ENCODE results near the gene FAM136A. TPM values are rescaled to one million over a fixed set of nuclear protein-coding genes. Genes with fewer than 3 reads are reported as not detected.
"Not testable (repeated sequence)": the region's sequence is repeated elsewhere in the genome, so short reads cannot be mapped to it uniquely, and the experiment has no call there.

Gene FAM136A
- total and polyA plus RNA-seq, 2 of the 13 experiments (the other 11 are each of a cell fraction or from before 2014, with no cell fraction given): 77.8 to 126 TPM

DNA sequence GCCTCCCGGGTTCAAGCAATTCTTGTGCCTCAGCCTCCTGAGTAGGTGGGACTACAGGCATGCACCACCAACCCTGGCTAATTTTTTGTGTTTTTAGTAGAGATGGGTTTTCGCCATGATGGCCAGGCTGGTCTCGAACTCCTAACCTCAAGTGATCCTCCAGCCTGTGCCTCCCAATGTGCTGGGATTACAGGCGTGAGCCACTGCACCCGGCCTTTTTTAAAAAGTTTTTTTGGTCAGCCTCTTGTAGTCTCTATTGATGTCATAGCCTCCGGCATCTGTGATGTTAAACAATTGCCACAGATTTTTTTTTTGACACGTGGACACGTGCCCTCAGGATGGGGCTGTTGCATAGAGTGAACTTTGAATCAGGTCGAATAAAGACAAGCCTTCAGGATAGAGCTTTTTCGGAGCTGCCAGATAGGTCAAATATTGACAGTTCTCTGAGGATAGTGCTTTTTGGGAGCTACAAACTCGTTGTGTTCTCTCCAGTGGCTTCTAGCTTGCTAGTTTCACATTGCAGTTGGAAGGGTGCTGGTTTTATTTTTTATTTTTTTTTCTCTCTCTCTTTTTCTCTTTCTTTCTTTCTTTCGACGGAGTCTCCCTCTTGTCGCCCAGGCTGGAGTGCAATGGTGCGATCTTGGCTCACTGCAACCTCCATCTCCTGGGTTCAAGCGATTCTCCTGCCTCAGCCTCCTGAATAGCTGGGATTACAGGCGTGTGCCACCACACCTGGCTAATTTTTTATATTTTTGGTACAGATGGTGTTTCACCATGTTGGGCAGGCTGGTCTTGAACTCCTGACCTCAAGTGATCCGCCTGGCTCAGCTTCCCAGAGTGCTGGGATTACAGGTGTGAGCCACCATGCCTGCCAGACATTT is 32.2 kb downstream of the FAM136A start (continued):
- TF ChIP-seq ARID2 (CRISPR knock-in tag; IDR thresholded peaks at IDR 0.05; ENCODE audit: borderline replicate concordance): 0 out of 2 replicates have a peak, but pooled peaks have one; percentile 56
- TF ChIP-seq, protein P1, sequence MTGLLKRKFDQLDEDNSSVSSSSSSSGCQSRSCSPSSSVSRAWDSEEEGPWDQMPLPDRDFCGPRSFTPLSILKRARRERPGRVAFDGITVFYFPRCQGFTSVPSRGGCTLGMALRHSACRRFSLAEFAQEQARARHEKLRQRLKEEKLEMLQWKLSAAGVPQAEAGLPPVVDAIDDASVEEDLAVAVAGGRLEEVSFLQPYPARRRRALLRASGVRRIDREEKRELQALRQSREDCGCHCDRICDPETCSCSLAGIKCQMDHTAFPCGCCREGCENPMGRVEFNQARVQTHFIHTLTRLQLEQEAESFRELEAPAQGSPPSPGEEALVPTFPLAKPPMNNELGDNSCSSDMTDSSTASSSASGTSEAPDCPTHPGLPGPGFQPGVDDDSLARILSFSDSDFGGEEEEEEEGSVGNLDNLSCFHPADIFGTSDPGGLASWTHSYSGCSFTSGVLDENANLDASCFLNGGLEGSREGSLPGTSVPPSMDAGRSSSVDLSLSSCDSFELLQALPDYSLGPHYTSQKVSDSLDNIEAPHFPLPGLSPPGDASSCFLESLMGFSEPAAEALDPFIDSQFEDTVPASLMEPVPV (CRISPR knock-in tag; IDR thresholded peaks at IDR 0.05): 0 out of 2 replicates have a peak, but pooled peaks have one; percentile 38
- peak; percentile 92 for TF ChIP-seq FOXA3 (CRISPR knock-in tag; IDR thresholded peaks at IDR 0.05)
- TF ChIP-seq FOXA1 (IDR thresholded peaks at IDR 0.05): peak; percentile 33; the same call in 1 of the 2 replicates
- peak; percentile 61 for TF ChIP-seq FOXA1 (CRISPR knock-in tag; IDR thresholded peaks at IDR 0.05)
- peak; percentile 39 for TF ChIP-seq POLR2AphosphoS5 (IDR thresholded peaks at IDR 0.05; ENCODE audit: low read depth, low read length)
- TF ChIP-seq ZNF766 (CRISPR knock-in tag; IDR thresholded peaks at IDR 0.05; ENCODE audit: borderline replicate concordance): 0 out of 2 replicates have a peak, but pooled peaks have one; percentile 62
- peak; percentile 93 for TF ChIP-seq RCOR2 (CRISPR knock-in tag; IDR thresholded peaks at IDR 0.05)
- TF ChIP-seq FOXO1 (CRISPR knock-in tag; IDR thresholded peaks at IDR 0.05): peak; percentile 58; the same call in 1 of the 2 replicates
- TF ChIP-seq, protein P2, sequence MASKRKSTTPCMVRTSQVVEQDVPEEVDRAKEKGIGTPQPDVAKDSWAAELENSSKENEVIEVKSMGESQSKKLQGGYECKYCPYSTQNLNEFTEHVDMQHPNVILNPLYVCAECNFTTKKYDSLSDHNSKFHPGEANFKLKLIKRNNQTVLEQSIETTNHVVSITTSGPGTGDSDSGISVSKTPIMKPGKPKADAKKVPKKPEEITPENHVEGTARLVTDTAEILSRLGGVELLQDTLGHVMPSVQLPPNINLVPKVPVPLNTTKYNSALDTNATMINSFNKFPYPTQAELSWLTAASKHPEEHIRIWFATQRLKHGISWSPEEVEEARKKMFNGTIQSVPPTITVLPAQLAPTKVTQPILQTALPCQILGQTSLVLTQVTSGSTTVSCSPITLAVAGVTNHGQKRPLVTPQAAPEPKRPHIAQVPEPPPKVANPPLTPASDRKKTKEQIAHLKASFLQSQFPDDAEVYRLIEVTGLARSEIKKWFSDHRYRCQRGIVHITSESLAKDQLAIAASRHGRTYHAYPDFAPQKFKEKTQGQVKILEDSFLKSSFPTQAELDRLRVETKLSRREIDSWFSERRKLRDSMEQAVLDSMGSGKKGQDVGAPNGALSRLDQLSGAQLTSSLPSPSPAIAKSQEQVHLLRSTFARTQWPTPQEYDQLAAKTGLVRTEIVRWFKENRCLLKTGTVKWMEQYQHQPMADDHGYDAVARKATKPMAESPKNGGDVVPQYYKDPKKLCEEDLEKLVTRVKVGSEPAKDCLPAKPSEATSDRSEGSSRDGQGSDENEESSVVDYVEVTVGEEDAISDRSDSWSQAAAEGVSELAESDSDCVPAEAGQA (IDR thresholded peaks at IDR 0.05; ENCODE audit: low read depth): peak; percentile 83; the same call in 1 of the 2 replicates
- TF ChIP-seq, protein P2 (CRISPR knock-in tag; IDR thresholded peaks at IDR 0.05; ENCODE audit: borderline replicate concordance): not testable (repeated sequence)
- TF ChIP-seq KMT2B (CRISPR knock-in tag; IDR thresholded peaks at IDR 0.05): 0 out of 2 replicates have a peak, but pooled peaks have one; percentile 28
- peak; percentile 44; the same call in 1 of the 2 replicates for TF ChIP-seq ZNF564 (CRISPR knock-in tag; IDR thresholded peaks at IDR 0.05)
- TF ChIP-seq, protein P3, sequence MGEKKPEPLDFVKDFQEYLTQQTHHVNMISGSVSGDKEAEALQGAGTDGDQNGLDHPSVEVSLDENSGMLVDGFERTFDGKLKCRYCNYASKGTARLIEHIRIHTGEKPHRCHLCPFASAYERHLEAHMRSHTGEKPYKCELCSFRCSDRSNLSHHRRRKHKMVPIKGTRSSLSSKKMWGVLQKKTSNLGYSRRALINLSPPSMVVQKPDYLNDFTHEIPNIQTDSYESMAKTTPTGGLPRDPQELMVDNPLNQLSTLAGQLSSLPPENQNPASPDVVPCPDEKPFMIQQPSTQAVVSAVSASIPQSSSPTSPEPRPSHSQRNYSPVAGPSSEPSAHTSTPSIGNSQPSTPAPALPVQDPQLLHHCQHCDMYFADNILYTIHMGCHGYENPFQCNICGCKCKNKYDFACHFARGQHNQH (CRISPR knock-in tag; IDR thresholded peaks at IDR 0.05): peak; percentile 93; the same call in 1 of the 2 replicates
- 0 out of 2 replicates have a peak, but pooled peaks have one; percentile 66 for TF ChIP-seq ZNF431 (CRISPR knock-in tag; IDR thresholded peaks at IDR 0.05; ENCODE audit: borderline replicate concordance, low read depth)
- peak; percentile 18; the same call in 1 of the 2 replicates for TF ChIP-seq SMC3 (IDR thresholded peaks at IDR 0.05; ENCODE audit: low read length)
- peak; percentile 79; the same call in 1 of the 2 replicates for TF ChIP-seq ZNF670 (CRISPR knock-in tag; IDR thresholded peaks at IDR 0.05; ENCODE audit: borderline replicate concordance)
- TF ChIP-seq TBX2 (CRISPR knock-in tag; IDR thresholded peaks at IDR 0.05; ENCODE audit: borderline replicate concordance): peak; percentile 98
- TF ChIP-seq, protein P4, sequence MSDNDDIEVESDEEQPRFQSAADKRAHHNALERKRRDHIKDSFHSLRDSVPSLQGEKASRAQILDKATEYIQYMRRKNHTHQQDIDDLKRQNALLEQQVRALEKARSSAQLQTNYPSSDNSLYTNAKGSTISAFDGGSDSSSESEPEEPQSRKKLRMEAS (IDR thresholded peaks at IDR 0.05): peak; percentile 98
- TF ChIP-seq DPF2 (CRISPR knock-in tag; IDR thresholded peaks at IDR 0.05; ENCODE audit: borderline replicate concordance, low read depth): peak; percentile 78; the same call in 1 of the 2 replicates

Measured in HepG2 (cell line).